HUDEP-2 (cell line): ENCODE results near the gene AURKAIP1.
"Not testable (repeated sequence)": the region's sequence is repeated elsewhere in the genome, so short reads cannot be mapped to it uniquely, and the experiment has no call there.

Source experiments
- DNase-seq, 76 experiments: peaks; one replicate each; lab custom pipeline; 2025; ENCODE audit not compliant: unreplicated experiment in 76 of 76; lab: John Stamatoyannopoulos, UW

The AURKAIP1 gene

GRCh38 chr1:1388078-1388472 is 13.1 kb upstream of the AURKAIP1 start:
- no peak for DNase-seq

GRCh38 chr1:1387098-1388077 is 12.4 kb upstream of the AURKAIP1 start:
- DNase-seq, result no peak

GRCh38 chr1:1385931-1386330 is 10.9 kb upstream of the AURKAIP1 start:
- DNase-seq, result no peak

- DNase-seq, result not testable (repeated sequence)
These were observed 10.3 kb upstream of the AURKAIP1 start for GRCh38 chr1:1385339-1385738.

GRCh38 chr1:1381294-1381693 is 6.3 kb upstream of the AURKAIP1 start:
- no peak for DNase-seq

GRCh38 chr1:1380860-1381259 is 5.9 kb upstream of the AURKAIP1 start:
- no peak for DNase-seq

GRCh38 chr1:1377540-1378205 is 2.7 kb upstream of the AURKAIP1 start:
- no peak for DNase-seq

GRCh38 chr1:1376551-1377226 is 1.7 kb upstream of the AURKAIP1 start:
- DNase-seq, result no peak

GRCh38 chr1:1374589-1374928 is 448 bp downstream of the AURKAIP1 start:
- DNase-seq, result no peak

GRCh38 chr1:1373815-1374588 is 1.0 kb downstream of the AURKAIP1 start:
- DNase-seq, result no peak

- no peak for DNase-seq
These were observed 1.8 kb downstream of the AURKAIP1 start for GRCh38 chr1:1373051-1373814.

- peak in 52 of 76 experiments; percentile 3 to 79 (median 46) for DNase-seq
These were observed 3.0 kb downstream of the AURKAIP1 start for GRCh38 chr1:1371746-1372711.

GRCh38 chr1:1371364-1371745 is 3.7 kb downstream of the AURKAIP1 start:
- peak in 34 of 76 experiments; percentile 9 to 69 (median 34) for DNase-seq

- no peak for DNase-seq
These were observed 4.2 kb downstream of the AURKAIP1 start for GRCh38 chr1:1370771-1371300.

- not testable (repeated sequence) for DNase-seq
These were observed 4.9 kb downstream of the AURKAIP1 start for GRCh38 chr1:1370094-1370493.

- DNase-seq, result no peak
These were observed 7.7 kb downstream of the AURKAIP1 start for GRCh38 chr1:1367315-1367714.

- DNase-seq, result no peak
These were observed 8.3 kb downstream of the AURKAIP1 start for GRCh38 chr1:1366699-1367066.

GRCh38 chr1:1365875-1366698 is 8.9 kb downstream of the AURKAIP1 start:
- DNase-seq, result no peak
